ENCODE data around the gene TOP3B.

- TF ChIP-seq CTCF (IDR thresholded peaks at IDR 0.05; ENCODE audit: low read length): no peak
- no peak for TF ChIP-seq EZH2phosphoT487 (IDR thresholded peaks at IDR 0.05; ENCODE audit: low read length)
Measured at GRCh38 chr22:21968452-21969129, 14.0 kb downstream of the TOP3B start.
